Skeletal muscle tissue (tissue), 4 donors: ENCODE data around the gene TMCO5A. TPM values are rescaled to one million over a fixed set of nuclear protein-coding genes. Genes with fewer than 3 reads are reported as not detected.

Source experiments
- H3K27ac ChIP-seq: one replicate; pipeline ENCODE4 v1.7.0; 2013; ENCODE audit warnings: mild to moderate bottlenecking, low read depth, low read length, inconsistent platforms
- H3K27me3 ChIP-seq, 3 donors: one replicate each; pipeline ENCODE4 v1.7.0; 2013; ENCODE audit warnings: low read length in 3 of 3; ENCODE audit not compliant: control insufficient read depth in 3 of 3, insufficient read depth in 3 of 3
- H3K36me3 ChIP-seq, 3 donors: one replicate each; pipeline ENCODE4 v1.7.0; 2013; ENCODE audit warnings: low read length in 3 of 3; ENCODE audit not compliant: control insufficient read depth in 3 of 3, insufficient read depth in 3 of 3
- H3K4me1 ChIP-seq, 3 donors: one replicate each; pipeline ENCODE4 v1.7.0; 2013; ENCODE audit warnings: low read length in 3 of 3, mild to moderate bottlenecking in 3 of 3; ENCODE audit not compliant: control insufficient read depth in 3 of 3, insufficient read depth in 3 of 3
- H3K4me3 ChIP-seq, 3 donors: one replicate each; pipeline ENCODE4 v1.7.0; 2013; ENCODE audit warnings: low read length in 3 of 3
- H3K9ac ChIP-seq, 3 donors: one replicate each; pipeline ENCODE4 v1.7.0; 2013; ENCODE audit warnings: low read length in 3 of 3, mild to moderate bottlenecking in 3 of 3, moderate library complexity in 2 of 3, low read depth in 1 of 3
- H3K9me3 ChIP-seq, 3 donors: one replicate each; pipeline ENCODE4 v1.7.0; 2013; ENCODE audit warnings: low read length in 3 of 3; ENCODE audit not compliant: control insufficient read depth in 3 of 3
- total RNA-seq: library from RNA; depleted of rRNA; stranded (reverse); fragments of >200 nt; gene quantifications from one replicate; pipeline ENCODE4 v1.2.3, GENCODE V29; 2014
- donor health status: Osteomylitis.

TMCO5A gene
- not detected for total RNA-seq

- no peak within 1 kb of the TSS for H3K27ac ChIP-seq
- H3K36me3 ChIP-seq, result no peaks in the 10 kb centered on the region
- H3K9ac ChIP-seq, result no peak within 1 kb of the TSS
- H3K9me3 ChIP-seq, result no peaks in the 10 kb centered on the region
- H3K4me1 ChIP-seq, result no peaks in the 10 kb centered on the region
- no peaks in the 10 kb centered on the region for H3K27me3 ChIP-seq
- H3K4me3 ChIP-seq, result no peak within 1 kb of the TSS
These were observed at the start of gene TMCO5A for GRCh38 chr15:37934340-37934739. Gene TMCO5A, plus strand, starts transcription at chr15:37934640. Its CDS starts 1,684 bp downstream, at chr15:37936324.

- Histone ChIP-seq H3K27ac (no peak overlapping the region), H3K4me1 (peaks cover 0 to 3% (median 0%) of the 10 kb centered on the region in 3 donors), H3K4me3 (no peak overlapping the region), H3K9me3 (no peaks in the 10 kb centered on the region), H3K9ac (no peak overlapping the region), H3K36me3 (no peaks in the 10 kb centered on the region), H3K27me3 (no peaks in the 10 kb centered on the region)
These were observed 48.8 kb upstream of the TMCO5A start for GRCh38 chr15:37885651-37886050.

- H3K27ac ChIP-seq, result no peak overlapping the region
- no peaks in the 10 kb centered on the region for H3K9me3 ChIP-seq
- no peak overlapping the region for H3K4me3 ChIP-seq
- H3K27me3 ChIP-seq, result no peaks in the 10 kb centered on the region
- peaks cover 0 to 3% (median 0%) of the 10 kb centered on the region in 3 donors for H3K4me1 ChIP-seq
- H3K36me3 ChIP-seq, result no peaks in the 10 kb centered on the region
- no peak overlapping the region for H3K9ac ChIP-seq
These were observed 46.1 kb upstream of the TMCO5A start for GRCh38 chr15:37888356-37888755.

GRCh38 chr15:37891766-37892368 is 42.6 kb upstream of the TMCO5A start:
- no peak overlapping the region for H3K27ac ChIP-seq

GRCh38 chr15:37893309-37893708 is 41.1 kb upstream of the TMCO5A start:
- H3K27ac ChIP-seq, result no peak overlapping the region
- no peaks in the 10 kb centered on the region for H3K9me3 ChIP-seq
- no peak overlapping the region for H3K9ac ChIP-seq
- no peak overlapping the region for H3K4me3 ChIP-seq
- no peaks in the 10 kb centered on the region for H3K4me1 ChIP-seq
- no peaks in the 10 kb centered on the region for H3K27me3 ChIP-seq
- H3K36me3 ChIP-seq, result no peaks in the 10 kb centered on the region

More at GRCh38 chr15:37891766-37892368, 42.6 kb upstream of the TMCO5A start:
- no peaks in the 10 kb centered on the region for H3K36me3 ChIP-seq
- no peak overlapping the region for H3K4me3 ChIP-seq
- H3K27me3 ChIP-seq, result no peaks in the 10 kb centered on the region
- no peaks in the 10 kb centered on the region for H3K9me3 ChIP-seq
- no peak overlapping the region for H3K9ac ChIP-seq
- no peaks in the 10 kb centered on the region for H3K4me1 ChIP-seq

GRCh38 chr15:37898362-37898761 is 36.1 kb upstream of the TMCO5A start:
- no peak overlapping the region for H3K9ac ChIP-seq

GRCh38 chr15:37900326-37901221 is 33.9 kb upstream of the TMCO5A start:
- H3K27ac ChIP-seq, result no peak overlapping the region
- no peaks in the 10 kb centered on the region for H3K4me1 ChIP-seq
- H3K36me3 ChIP-seq, result no peaks in the 10 kb centered on the region
- H3K9me3 ChIP-seq, result no peaks in the 10 kb centered on the region
- H3K9ac ChIP-seq, result no peak overlapping the region
- H3K4me3 ChIP-seq, result no peak overlapping the region
- H3K27me3 ChIP-seq, result peaks cover 0 to 8% (median 4%) of the 10 kb centered on the region in 3 donors

More at GRCh38 chr15:37898362-37898761, 36.1 kb upstream of the TMCO5A start:
- no peaks in the 10 kb centered on the region for H3K36me3 ChIP-seq
- H3K27ac ChIP-seq, result no peak overlapping the region
- H3K9me3 ChIP-seq, result no peaks in the 10 kb centered on the region
- no peak overlapping the region for H3K4me3 ChIP-seq
- peaks cover 0 to 4% (median 4%) of the 10 kb centered on the region in 3 donors for H3K27me3 ChIP-seq
- H3K4me1 ChIP-seq, result no peaks in the 10 kb centered on the region

- Histone ChIP-seq H3K36me3 (no peaks in the 10 kb centered on the region), H3K27ac (no peak overlapping the region), H3K9me3 (no peaks in the 10 kb centered on the region), H3K27me3 (peaks cover 0 to 8% (median 4%) of the 10 kb centered on the region in 3 donors), H3K4me1 (no peaks in the 10 kb centered on the region), H3K9ac (no peak overlapping the region), H3K4me3 (no peak overlapping the region)
These were observed 32.3 kb upstream of the TMCO5A start for GRCh38 chr15:37902126-37902525.

- no peaks in the 10 kb centered on the region for H3K9me3 ChIP-seq
- no peak overlapping the region for H3K27ac ChIP-seq
- no peaks in the 10 kb centered on the region for H3K4me1 ChIP-seq
- H3K36me3 ChIP-seq, result no peaks in the 10 kb centered on the region
- peaks cover 0 to 8% (median 4%) of the 10 kb centered on the region in 3 donors for H3K27me3 ChIP-seq
- no peak overlapping the region for H3K4me3 ChIP-seq
- H3K9ac ChIP-seq, result no peak overlapping the region
These were observed 30.4 kb upstream of the TMCO5A start for GRCh38 chr15:37903919-37904625.
